K562 (cell line): ENCODE results near the gene ELFN2. TPM values are rescaled to one million over a fixed set of nuclear protein-coding genes. Genes with fewer than 3 reads are reported as not detected.

Experiments
- ATAC-seq: fragments of 200-7000 bp; cut with Tn5 transposase; 3 replicates; pipeline ENCODE4 v1.9.1; 2020; ENCODE audit warnings: moderate library complexity
- BruUV-seq: library from RNA; stranded (reverse); fragments of 400-500 nt; replicated peaks from 2 replicates; lab custom pipeline; 2021; lab: Mats Ljungman, UMichigan
- CTCF ChIA-PET: fragments of 300-600 bp; formaldehyde crosslinking; extraction: SDS; loops from one replicate; lab custom pipeline; 2021; ENCODE audit warnings: low intra/inter-chr PET ratio; lab: Yijun Ruan, JAX
- POLR2A ChIA-PET: fragments of 300-600, 350-650 bp; sonication (Branson Sonifier 250); formaldehyde crosslinking; extraction: SDS; loops from one replicate; lab custom pipeline; 2021; ENCODE audit warnings: antibody characterized with exemption, inconsistent platforms; lab: Yijun Ruan, JAX
- DNase-seq, 4 experiments: peaks; one replicate each; pipeline versions ENCODE4 v3.0.0 to v3.0.0-alpha.2; 2011 to 2018; ENCODE audit warnings: low spot score in 3 of 4, mixed read lengths in 3 of 4; ENCODE audit errors: extremely low read depth in 1 of 4
- FAIRE-seq: peaks from 2 replicates; lab custom pipeline; 2011; peaks lifted over from hg19 to GRCh38; lab: Jason Lieb, UNC
- H2AFZ ChIP-seq: 2 replicates; pipeline ENCODE4 v1.6.0; 2011; ENCODE audit warnings: low read depth, low read length, control low read depth, inconsistent platforms
- H3K27ac ChIP-seq: fragments of 200-600 bp; 3 replicates; pipeline ENCODE4 v1.8.0; 2011; ENCODE audit warnings: low read depth, mild to moderate bottlenecking, control low read depth, inconsistent platforms, low read length, moderate library complexity, mixed read lengths; ENCODE audit errors: extremely low read depth
- H3K27me3 ChIP-seq, 2 experiments: fragments of 300-600 bp in 1 of 2; 2 replicates in 1 of 2; 3 replicates in 1 of 2; pipeline versions ENCODE4 v1.6.0 to v1.8.0; 2011; ENCODE audit warnings: inconsistent platforms in 2 of 2, low read length in 2 of 2, mild to moderate bottlenecking in 1 of 2, mixed read lengths in 1 of 2, moderate library complexity in 1 of 2; ENCODE audit not compliant: control insufficient read depth in 2 of 2, insufficient read depth in 2 of 2
- H3K36me3 ChIP-seq: fragments of 300-600 bp; 3 replicates; pipeline ENCODE4 v1.8.0; 2011; ENCODE audit warnings: mild to moderate bottlenecking, low read length, inconsistent platforms; ENCODE audit not compliant: control insufficient read depth, insufficient read depth
- H3K4me1 ChIP-seq, 2 experiments: fragments of 200-600 bp in 1 of 2; replicated peaks in 1 of 2; 2 replicates in 1 of 2; 3 replicates in 1 of 2; pipeline versions ENCODE4 v1.5.1 to v1.8.0; 2011; ENCODE audit warnings: inconsistent platforms in 2 of 2, low read length in 2 of 2, mild to moderate bottlenecking in 1 of 2, mixed read lengths in 1 of 2, moderate library complexity in 1 of 2; ENCODE audit not compliant: control insufficient read depth in 2 of 2, insufficient read depth in 2 of 2
- H3K4me2 ChIP-seq: 2 replicates; pipeline ENCODE4 v1.6.1; 2011; ENCODE audit warnings: low read length, control low read depth, inconsistent platforms, mixed read lengths; ENCODE audit not compliant: insufficient read depth
- H3K4me3 ChIP-seq: fragments of 200-600 bp; sonication (generic), shearing (Covaris generic); 2 replicates; pipeline ENCODE4 v1.5.1; 2016; ENCODE audit warnings: control low read depth, inconsistent platforms
- H3K79me2 ChIP-seq: fragments of 200-600 bp; 3 replicates; pipeline ENCODE4 v1.8.0; 2011; ENCODE audit warnings: low read length, inconsistent platforms; ENCODE audit not compliant: control insufficient read depth, insufficient read depth
- H3K9ac ChIP-seq, 2 experiments: 2 replicates each; pipeline versions ENCODE4 v1.6.0 to v1.6.1; 2011; ENCODE audit warnings: low read depth in 2 of 2, low read length in 2 of 2, control low read depth in 1 of 2, inconsistent platforms in 1 of 2, mild to moderate bottlenecking in 1 of 2, mixed read lengths in 1 of 2; ENCODE audit not compliant: insufficient read depth in 1 of 2
- H3K9me1 ChIP-seq: one replicate; pipeline ENCODE4 v1.6.0; 2011; ENCODE audit warnings: inconsistent platforms, mild to moderate bottlenecking, low read length, moderate library complexity; ENCODE audit not compliant: control insufficient read depth, insufficient read depth
- H3K9me3 ChIP-seq: replicated peaks from 2 replicates; pipeline ENCODE4 v1.5.1; 2011; ENCODE audit warnings: low read depth, low read length, inconsistent platforms; ENCODE audit not compliant: control insufficient read depth, insufficient read depth
- H4K20me1 ChIP-seq: replicated peaks from 2 replicates; pipeline ENCODE4 v1.6.1; 2011; ENCODE audit warnings: low read length, inconsistent platforms, mixed read lengths; ENCODE audit not compliant: control insufficient read depth, insufficient read depth
- BDP1 ChIP-seq: IDR thresholded peaks from 3 replicates; pipeline ENCODE4 v1.6.1; 2011; ENCODE audit not compliant: insufficient read length, insufficient read depth
- COPS2 ChIP-seq: fragments of 450-650 bp; conservative IDR thresholded peaks from 2 replicates; pipeline ENCODE4 v1.6.1; 2016; ENCODE audit warnings: mild to moderate bottlenecking, moderate library complexity
- EP300 ChIP-seq: IDR thresholded peaks from 2 replicates; pipeline ENCODE4 v1.6.1; 2012; ENCODE audit warnings: low read length, improper control_type of control experiment
- KAT8 ChIP-seq: fragments of 450-650 bp; IDR thresholded peaks from 2 replicates; pipeline ENCODE4 v1.6.1; 2016; ENCODE audit warnings: low read depth, mild to moderate bottlenecking
- MEF2D ChIP-seq: conservative IDR thresholded peaks from 2 replicates; pipeline ENCODE4 v1.6.1; 2016; ENCODE audit warnings: low read depth, missing genetic modification characterization, missing compliant biosample characterization
- NFXL1 ChIP-seq: fragments of 450-650 bp; formaldehyde crosslinking; IDR thresholded peaks from 2 replicates; pipeline ENCODE4 v1.4.0; 2021; ENCODE audit warnings: mild to moderate bottlenecking
- NRF1 ChIP-seq, 2 experiments: fragments of 450-650 bp; IDR thresholded peaks in 1 of 2; conservative IDR thresholded peaks in 1 of 2; 2 replicates each; pipeline ENCODE4 v1.6.1; 2014; ENCODE audit warnings: mild to moderate bottlenecking in 2 of 2
- SMARCB1 ChIP-seq: IDR thresholded peaks from 2 replicates; pipeline ENCODE4 v1.6.1; 2011; ENCODE audit warnings: improper control_type of control experiment, low read depth; ENCODE audit not compliant: insufficient read length
- SOX6 ChIP-seq: fragments of 450-650 bp; IDR thresholded peaks from 2 replicates; pipeline ENCODE4 v1.6.1; 2014; ENCODE audit warnings: mild to moderate bottlenecking
- SRSF1 ChIP-seq: fragments of 200-400 bp; formaldehyde crosslinking; IDR thresholded peaks from 2 replicates; pipeline ENCODE4 v1.6.1; 2017; ENCODE audit warnings: mild to moderate bottlenecking, low read depth, low read length, moderate library complexity
- ZNF124 ChIP-seq: sonication (generic); formaldehyde crosslinking; IDR thresholded peaks from 2 replicates; pipeline ENCODE4 v1.8.1; 2022; ENCODE audit warnings: missing genetic modification reagents
- WGBS: fragments of 100-300 bp; shearing (Covaris generic); methylation state at CpG from one replicate; pipeline ENCODE4 v1.1.6; 2016; ENCODE audit warnings: low coverage, mixed read lengths; ENCODE audit not compliant: insufficient coverage; ENCODE audit errors: missing lambda C conversion rate; 5-methylcytosine and 5-hydroxymethylcytosine counted together
- in situ Hi-C: fragments of 300-500 bp; cut with MboI; formaldehyde crosslinking; loops from 4 replicates; pipeline ENCODE4 v1.15.0; 2018; ENCODE audit warnings: inconsistent platforms, mixed read lengths
- intact Hi-C: fragments of 100-400 bp; cut with micrococcal nuclease; formaldehyde crosslinking; loops from 2 replicates; pipeline ENCODE4 v1.14.2; 2022
- polyA plus RNA-seq, 8 experiments: library from polyadenylated mRNA; depleted of rRNA in 4 of 8; stranded (reverse) in 5 of 8; unstranded in 3 of 8; fragments of >200 nt; fragmentation: Nextera tagmentation in 2 of 8; fragmentation: Illumina TruSeq in 1 of 8; extraction: Ambion mirVana in 2 of 8; extraction: Trizol in 1 of 8; gene quantifications; 2 replicates each; pipeline versions ENCODE4 v1.2.1 to v1.2.3, GENCODE V29; 2011 to 2014; ENCODE audit warnings: inconsistent platforms in 1 of 8, missing spikeins in 1 of 8
- total RNA-seq, 7 experiments: library from RNA; depleted of rRNA in 6 of 7; stranded (reverse); fragments of >200 nt in 6 of 7; fragmentation: Illumina TruSeq in 2 of 7; extraction: Trizol in 2 of 7; gene quantifications; 2 replicates each; pipeline versions ENCODE4 v1.2.1 to v1.2.3, GENCODE V29; 2011 to 2021; ENCODE audit warnings: low replicate concordance in 1 of 7
- TF ChIP-seq, protein P1 (sequence below): sonication (generic); formaldehyde crosslinking; IDR thresholded peaks from 2 replicates; pipeline ENCODE4 v1.8.0; 2022; ENCODE audit warnings: mild to moderate bottlenecking, missing genetic modification reagents, borderline replicate concordance
- TF ChIP-seq, protein P2 (sequence below): fragments of 250-450 bp; sonication (Bioruptor Pico); IDR thresholded peaks from 2 replicates; pipeline ENCODE4 v1.5.1; 2021; ENCODE audit warnings: mild to moderate bottlenecking
- TF ChIP-seq, protein P3 (sequence below): fragments of 250-450 bp; sonication (Bioruptor Pico); IDR thresholded peaks from 2 replicates; pipeline ENCODE4 v1.8.0; 2021; ENCODE audit warnings: moderate library complexity, mild to moderate bottlenecking, inconsistent platforms

The ELFN2 gene
- total and polyA plus RNA-seq, 9 of the 15 experiments (the other 6 are each of a cell fraction or from before 2014, with no cell fraction given) = not detected

DNA sequence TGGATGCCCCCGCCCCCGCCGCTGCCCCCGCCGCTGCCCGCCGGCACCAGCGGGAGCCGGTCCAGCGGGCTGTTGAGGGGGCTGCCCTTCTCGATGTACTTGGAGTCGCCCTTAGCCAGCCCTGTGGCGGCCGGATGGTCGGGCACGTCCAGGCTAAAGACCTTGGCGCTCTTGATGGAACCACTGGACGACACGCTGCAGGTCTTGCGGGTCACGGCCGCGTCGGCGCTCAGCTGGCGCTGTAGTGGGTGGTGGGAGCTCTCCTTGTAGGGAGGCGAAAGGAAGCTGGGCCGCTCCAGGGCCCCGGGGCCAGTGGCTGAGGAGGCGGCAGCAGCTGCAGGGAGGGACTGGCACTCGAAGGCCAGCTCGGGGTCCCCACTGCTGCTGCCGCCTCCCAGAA is 53.8 kb downstream of the ELFN2 start:
- Histone ChIP-seq H3K4me3 (no peak overlapping the region), H3K79me2 (no peaks in the 10 kb centered on the region), H3K27me3 (peaks cover 11 to 60% of the 10 kb centered on the region in 2 experiments; a peak in 4 of 5 replicates), H3K27ac (no peak overlapping the region), H3K36me3 (no peaks in the 10 kb centered on the region), H2AFZ (no peak overlapping the region), H3K9me3 (no peaks in the 10 kb centered on the region), H3K9me1 (no peaks in the 10 kb centered on the region), H3K4me1 (peaks cover 0 to 12% of the 10 kb centered on the region in 2 experiments; a peak in 2 of 5 replicates), H3K9ac (no peak overlapping the region), H4K20me1 (0 out of 2 replicates have a peak, but pooled peaks cover 5% of the 10 kb centered on the region), H3K4me2 (no peak overlapping the region)
- DNase-seq = no peak
- intact Hi-C loops (no loop called here), in situ Hi-C loops (no loop called here)
- no peak for ATAC-seq
- no peak for FAIRE-seq
- POLR2A ChIA-PET = no interaction called here
- CTCF ChIA-PET = no interaction called here
- no TSS peak for BruUV-seq
- TF ChIP-seq KAT8 (no peak), COPS2 (no peak), SOX6 (no peak)
- 2% methylated on average over 22 of the region's 33 CpGs for WGBS

DNA sequence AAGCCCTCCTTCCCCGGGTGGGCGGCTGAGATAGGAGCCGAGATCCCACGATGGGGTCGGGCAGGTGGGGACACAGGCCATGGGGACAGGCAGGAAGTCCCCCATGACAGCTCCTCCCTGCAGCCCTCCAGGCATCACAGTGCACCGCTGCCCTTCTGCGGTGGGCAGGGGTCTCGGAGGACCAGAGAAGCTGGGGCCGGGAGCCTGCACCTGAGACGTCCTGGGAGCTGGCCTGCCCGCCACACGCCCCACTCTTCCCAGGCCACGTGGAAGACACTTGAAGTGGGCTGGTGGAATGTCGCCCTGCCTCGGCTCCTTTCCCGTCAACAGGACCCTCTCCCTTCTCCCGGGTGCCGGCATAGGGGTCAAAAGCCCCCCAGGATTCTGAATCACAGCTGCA is 55.4 kb downstream of the ELFN2 start:
- no peak overlapping the region for H3K9ac ChIP-seq
- H3K4me3 ChIP-seq = no peak overlapping the region
- ChIA-PET CTCF (no interaction called here), POLR2A (no interaction called here)
- H4K20me1 ChIP-seq = 0 out of 2 replicates have a peak, but pooled peaks cover 5% of the 10 kb centered on the region
- intact Hi-C loops = no loop called here
- WGBS = 0% methylated on average over 7 of the region's 18 CpGs
- no TSS peak for BruUV-seq
- no peaks in the 10 kb centered on the region for H3K9me3 ChIP-seq
- peaks cover 0 to 12% of the 10 kb centered on the region in 2 experiments; a peak in 2 of 5 replicates for H3K4me1 ChIP-seq
- FAIRE-seq = no peak
- no peak for DNase-seq
- H3K79me2 ChIP-seq = no peaks in the 10 kb centered on the region
- no peak overlapping the region for H3K27ac ChIP-seq
- ATAC-seq = no peak
- H3K9me1 ChIP-seq = no peaks in the 10 kb centered on the region
- H3K36me3 ChIP-seq = no peaks in the 10 kb centered on the region
- in situ Hi-C loops = no loop called here
- H3K4me2 ChIP-seq = no peak overlapping the region
- H3K27me3 ChIP-seq = peaks cover 11 to 63% of the 10 kb centered on the region in 2 experiments; a peak in 4 of 5 replicates
- H2AFZ ChIP-seq = no peak overlapping the region
- TF ChIP-seq NRF1 (conservative IDR thresholded peaks at IDR 0.05 in 1 of 2, IDR thresholded peaks at IDR 0.05 in 1 of 2) = no peak
- TF ChIP-seq BDP1 = no peak
- TF ChIP-seq EP300 = no peak
- TF ChIP-seq SRSF1 = no peak
- TF ChIP-seq MEF2D (tag) = no peak
- TF ChIP-seq, protein P1, sequence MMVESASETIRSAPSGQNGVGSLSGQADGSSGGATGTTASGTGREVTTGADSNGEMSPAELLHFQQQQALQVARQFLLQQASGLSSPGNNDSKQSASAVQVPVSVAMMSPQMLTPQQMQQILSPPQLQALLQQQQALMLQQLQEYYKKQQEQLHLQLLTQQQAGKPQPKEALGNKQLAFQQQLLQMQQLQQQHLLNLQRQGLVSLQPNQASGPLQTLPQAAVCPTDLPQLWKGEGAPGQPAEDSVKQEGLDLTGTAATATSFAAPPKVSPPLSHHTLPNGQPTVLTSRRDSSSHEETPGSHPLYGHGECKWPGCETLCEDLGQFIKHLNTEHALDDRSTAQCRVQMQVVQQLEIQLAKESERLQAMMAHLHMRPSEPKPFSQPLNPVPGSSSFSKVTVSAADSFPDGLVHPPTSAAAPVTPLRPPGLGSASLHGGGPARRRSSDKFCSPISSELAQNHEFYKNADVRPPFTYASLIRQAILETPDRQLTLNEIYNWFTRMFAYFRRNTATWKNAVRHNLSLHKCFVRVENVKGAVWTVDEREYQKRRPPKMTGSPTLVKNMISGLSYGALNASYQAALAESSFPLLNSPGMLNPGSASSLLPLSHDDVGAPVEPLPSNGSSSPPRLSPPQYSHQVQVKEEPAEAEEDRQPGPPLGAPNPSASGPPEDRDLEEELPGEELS (CRISPR knock-in tag) = no peak
- no peak for TF ChIP-seq NFXL1
- TF ChIP-seq, protein P2, sequence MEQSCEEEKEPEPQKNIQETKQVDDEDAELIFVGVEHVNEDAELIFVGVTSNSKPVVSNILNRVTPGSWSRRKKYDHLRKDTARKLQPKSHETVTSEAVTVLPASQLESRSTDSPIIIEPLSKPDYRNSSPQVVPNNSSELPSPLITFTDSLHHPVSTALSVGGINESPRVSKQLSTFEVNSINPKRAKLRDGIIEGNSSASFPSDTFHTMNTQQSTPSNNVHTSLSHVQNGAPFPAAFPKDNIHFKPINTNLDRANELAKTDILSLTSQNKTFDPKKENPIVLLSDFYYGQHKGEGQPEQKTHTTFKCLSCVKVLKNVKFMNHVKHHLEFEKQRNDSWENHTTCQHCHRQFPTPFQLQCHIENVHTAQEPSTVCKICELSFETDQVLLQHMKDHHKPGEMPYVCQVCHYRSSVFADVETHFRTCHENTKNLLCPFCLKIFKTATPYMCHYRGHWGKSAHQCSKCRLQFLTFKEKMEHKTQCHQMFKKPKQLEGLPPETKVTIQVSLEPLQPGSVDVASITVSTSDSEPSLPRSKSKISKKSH (CRISPR knock-in tag) = no peak
- TF ChIP-seq, protein P3, sequence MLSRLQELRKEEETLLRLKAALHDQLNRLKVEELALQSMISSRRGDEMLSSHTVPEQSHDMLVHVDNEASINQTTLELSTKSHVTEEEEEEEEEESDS (CRISPR knock-in tag) = no peak
- no peak for TF ChIP-seq SMARCB1
- TF ChIP-seq ZNF124 (CRISPR knock-in tag) = no peak
